GM21526 (cell line): ENCODE results near the gene PRAME.
"Not testable (repeated sequence)": the region's sequence is repeated elsewhere in the genome, so short reads cannot be mapped to it uniquely, and the experiment has no call there.

Experiments used
- ATAC-seq: cut with Tn5 transposase; IDR thresholded peaks from one replicate; pipeline ENCODE4 v1.9.1; 2021; ENCODE audit warnings: moderate library complexity; ENCODE audit not compliant: unreplicated experiment, low FRiP score

PRAME gene

GRCh38 chr22:22558972-22559603, at the start of gene PRAME:
Gene PRAME, minus strand, starts transcription at chr22:22559265. Its CDS starts 2,433 bp downstream, at chr22:22556832.
- no peak for ATAC-seq

- ATAC-seq = not testable (repeated sequence)
These were observed 49.0 kb upstream of the PRAME start for GRCh38 chr22:22608022-22608421.

DNA sequence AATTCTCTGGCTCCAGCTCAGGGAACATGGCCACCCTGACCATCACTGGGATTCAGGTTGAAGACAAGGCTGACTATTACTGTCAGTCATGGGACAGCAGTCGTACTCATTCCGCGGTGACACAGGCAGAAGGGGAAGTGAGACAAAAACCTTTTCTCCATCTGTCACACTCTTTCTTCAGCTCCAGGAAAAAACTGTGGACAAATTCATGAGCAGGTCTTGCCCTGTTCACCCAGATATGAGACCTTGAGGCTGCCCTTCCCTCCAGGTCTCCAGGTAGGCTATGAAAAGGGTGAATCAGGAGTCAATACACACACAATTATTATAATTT, 46.0 kb upstream of the PRAME start:
- ATAC-seq = no peak

DNA sequence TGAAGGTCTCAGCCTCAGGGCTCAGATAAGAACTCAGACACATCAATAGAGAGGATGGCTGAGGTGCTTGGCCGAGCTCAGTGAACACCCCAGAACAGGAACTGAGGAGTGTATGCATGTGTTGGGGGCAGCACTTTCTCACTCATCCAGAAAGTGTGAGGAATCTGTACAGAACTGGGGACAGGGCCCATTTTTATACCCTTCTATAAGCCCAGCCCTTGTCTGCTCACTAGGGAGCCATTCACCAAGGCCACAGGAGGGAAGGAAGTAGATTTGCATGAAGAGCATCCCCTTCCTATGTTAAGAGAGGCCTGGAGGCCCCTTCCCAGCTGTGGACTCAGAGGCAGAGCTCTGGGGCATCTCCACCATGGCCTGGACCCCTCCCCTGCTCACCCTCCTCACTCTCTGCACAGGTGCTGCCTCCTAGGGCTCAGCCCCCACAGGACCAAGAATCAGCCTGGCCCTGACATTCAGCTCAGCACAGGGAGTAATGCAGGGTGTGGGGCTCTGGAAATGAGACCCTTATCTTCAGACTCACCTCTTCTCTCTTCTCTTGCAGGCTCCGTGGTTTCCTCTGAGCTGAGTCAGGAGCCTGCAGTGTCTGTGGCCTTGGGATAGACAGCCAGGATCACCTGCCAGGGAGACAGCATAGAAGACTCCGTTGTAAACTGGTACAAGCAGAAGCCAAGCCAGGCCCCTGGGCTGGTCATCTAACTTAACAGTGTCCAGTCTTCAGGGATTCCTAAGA, 45.4 kb upstream of the PRAME start:
- ATAC-seq = no peak

DNA sequence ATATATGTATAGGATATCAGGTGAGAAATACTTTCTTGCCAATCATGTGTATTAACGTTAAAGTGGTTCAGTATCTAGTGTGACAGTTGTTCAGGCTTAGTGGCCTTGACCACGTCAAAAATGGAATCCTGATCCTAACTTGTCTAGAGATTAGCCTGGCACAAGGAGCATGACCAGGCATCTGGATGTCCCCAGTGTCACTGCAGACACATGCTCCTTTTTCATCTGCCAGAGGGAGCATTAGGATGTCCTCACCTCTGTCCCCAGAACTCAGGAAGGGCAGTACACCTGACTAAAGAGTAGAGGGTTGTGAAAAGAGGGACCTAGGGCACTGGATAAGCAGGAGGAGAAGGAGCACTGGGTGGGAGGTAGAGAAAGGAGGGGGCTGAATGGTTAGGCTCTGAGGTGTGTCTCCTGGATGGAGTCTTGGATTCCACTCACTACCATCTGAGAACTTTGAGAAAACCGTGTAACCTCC, 44.4 kb upstream of the PRAME start:
- no peak for ATAC-seq

- no peak for ATAC-seq
These were observed 41.6 kb upstream of the PRAME start for GRCh38 chr22:22600531-22601261.

DNA sequence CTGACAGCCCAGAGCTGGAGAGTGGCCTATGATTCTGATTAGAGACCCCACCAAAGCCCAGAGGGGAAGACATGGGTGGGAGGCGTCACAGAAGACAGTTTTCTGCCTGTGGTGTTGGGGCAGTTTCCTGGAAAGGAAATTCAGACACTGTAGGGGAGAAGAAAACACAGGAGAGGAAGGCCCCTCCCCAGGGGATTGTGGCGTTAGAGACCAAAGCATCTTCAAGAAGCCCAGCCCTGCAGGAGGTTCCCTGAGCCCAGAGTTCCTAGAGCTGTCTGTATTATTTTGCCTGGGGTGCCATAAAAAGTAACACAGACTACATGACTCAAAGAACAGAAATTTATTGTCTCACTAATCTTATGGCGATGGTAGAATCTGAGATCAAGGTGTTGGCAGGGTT, 40.2 kb upstream of the PRAME start:
- ATAC-seq = no peak

DNA sequence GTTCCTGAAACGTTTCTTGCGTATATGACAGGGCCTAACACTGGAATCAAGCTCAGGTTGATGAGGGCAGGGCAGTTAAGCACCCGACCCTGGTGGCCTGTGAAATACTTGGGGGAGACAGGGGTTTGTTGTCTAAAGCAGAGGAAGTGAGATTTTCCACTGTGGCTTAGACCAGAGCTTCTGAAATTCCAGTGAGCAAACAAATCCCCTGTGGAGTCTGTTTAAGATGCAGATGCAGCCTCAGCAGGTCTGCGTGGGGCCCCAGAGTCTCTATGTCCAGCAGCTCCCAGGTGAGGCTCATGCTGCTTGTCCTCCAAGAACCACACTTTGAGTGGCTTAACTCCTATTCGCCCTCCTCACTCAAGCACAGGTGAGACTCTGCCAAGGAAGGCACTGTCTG, 39.1 kb upstream of the PRAME start:
- no peak for ATAC-seq

- no peak for ATAC-seq
These were observed 36.2 kb upstream of the PRAME start for GRCh38 chr22:22595001-22595835.

- no peak for ATAC-seq
These were observed 35.0 kb upstream of the PRAME start for GRCh38 chr22:22593964-22594656.

- no peak for ATAC-seq
These were observed 34.2 kb upstream of the PRAME start for GRCh38 chr22:22593250-22593649.

DNA sequence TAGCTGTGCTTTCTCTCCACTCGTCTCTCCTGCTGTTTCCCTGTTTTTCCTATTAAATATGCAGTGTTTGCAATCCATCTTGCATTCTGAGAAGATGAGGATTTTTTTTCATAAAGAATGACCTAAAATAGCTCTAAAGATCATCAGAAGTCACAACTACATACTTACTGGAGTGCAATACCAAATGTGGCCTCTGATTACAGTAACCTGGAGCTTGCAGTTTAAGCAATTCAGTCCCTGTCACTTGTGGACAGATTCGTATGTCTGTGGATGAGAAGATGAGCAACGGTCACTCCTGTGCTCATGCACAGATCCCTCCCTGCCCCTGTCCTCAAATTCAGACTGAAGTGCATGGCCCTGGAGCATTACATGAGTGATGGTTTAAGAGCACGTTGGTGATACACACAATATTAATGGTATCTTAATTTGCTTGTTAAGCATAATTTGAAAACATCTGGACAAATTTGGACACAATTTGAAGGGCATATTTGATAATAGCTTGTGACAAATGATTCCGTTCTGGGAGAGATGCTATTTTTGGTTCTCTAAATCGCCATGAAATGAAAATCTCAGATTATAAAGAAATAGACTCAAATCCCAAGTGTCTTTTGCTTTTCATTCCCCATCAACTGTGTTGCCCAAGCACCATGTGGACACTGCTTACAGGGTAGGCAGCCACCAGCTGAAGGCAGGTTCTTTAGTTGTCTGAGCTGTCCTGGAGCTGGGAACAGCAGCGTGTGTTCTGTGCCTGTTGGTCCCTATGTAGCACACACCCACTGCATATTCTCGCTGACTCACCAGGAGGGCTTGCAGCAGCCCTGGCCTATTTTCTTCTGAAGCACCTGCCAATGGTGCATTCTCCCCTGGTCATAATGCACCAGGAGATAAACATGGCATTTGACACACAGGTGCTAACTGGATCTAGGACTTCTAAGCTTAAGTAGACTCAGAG, 32.6 kb upstream of the PRAME start:
- ATAC-seq = no peak

- ATAC-seq = no peak
These were observed 31.2 kb upstream of the PRAME start for GRCh38 chr22:22590136-22590891.

DNA sequence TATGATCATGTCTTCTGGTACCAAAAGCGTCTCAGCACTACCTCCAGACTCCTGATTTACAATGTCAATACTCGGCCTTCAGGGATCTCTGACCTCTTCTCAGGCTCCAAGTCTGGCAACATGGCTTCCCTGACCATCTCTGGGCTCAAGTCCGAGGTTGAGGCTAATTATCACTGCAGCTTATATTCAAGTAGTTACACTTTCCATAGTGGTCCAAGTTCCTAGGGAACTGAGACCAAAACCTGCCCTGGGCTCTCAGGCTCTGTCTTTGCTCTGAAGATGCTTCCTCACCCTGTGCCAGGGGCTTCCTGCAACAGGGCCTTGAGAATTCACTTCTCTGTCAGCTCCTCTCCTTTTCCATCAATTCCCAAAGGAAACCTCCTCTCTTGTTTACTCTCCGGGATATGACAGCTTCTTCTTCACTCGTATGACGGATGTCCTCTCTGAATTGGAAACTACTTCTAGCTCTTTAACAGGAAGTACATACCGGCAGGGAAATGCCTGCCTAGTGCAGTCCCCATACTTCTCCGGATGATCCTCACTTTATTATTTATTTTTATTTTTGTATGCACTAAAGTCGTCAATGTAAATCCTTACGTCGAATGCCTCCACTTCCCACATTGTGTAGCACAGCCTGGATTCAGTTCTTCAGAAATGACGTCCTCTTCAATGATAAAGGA, 29.6 kb upstream of the PRAME start:
- ATAC-seq = no peak

DNA sequence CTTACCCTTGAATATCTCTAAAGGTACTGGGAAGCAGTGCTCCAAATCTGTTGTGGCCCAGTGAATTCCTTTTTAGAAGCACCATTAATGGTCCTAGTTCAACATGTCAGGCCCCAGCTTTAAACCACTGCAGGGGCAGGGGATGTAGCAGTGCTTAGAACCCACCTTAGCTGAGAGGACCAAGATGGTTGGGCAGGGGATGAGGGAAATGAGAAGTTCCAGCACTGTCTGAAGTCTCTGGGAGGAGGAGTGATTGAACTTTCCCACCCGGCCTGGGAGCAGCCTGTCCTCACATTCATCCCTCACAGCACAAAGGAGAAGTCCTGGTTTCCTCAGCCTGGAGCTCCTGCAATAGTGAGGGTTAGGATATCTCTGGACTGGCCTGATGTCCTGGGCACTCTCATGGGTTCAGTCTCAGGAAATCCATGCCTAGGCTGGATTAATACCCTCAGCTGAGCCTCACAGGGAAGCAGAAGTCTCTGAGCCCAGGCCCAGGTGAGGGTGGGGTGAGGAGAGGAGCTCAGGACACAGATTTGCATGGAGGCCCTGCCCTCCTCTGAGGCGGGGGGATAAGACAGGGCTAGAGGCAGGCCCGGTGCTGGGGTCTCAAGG, 28.6 kb upstream of the PRAME start:
- ATAC-seq = no peak

DNA sequence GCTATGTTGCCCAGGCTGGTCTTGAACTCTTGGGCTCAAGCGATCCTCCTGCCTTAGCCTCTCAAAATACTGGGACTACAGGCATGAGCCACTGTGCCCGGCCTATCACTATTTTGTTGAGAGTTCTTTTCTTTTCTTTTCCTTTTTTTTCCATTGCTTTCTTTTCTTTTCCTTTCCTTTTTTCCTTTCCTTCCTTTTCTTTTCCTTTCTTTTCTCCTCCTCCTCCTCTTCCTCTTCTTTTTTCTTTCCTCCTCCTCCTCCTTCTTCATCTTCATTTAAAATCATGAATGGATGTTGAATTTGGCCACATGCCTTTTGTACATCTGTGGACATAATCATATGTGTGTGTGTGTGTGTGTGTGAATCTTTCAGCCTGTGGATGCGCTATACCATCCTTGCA, 25.7 kb upstream of the PRAME start:
- no peak for ATAC-seq

GRCh38 chr22:22583030-22583429, 24.0 kb upstream of the PRAME start:
- no peak for ATAC-seq
